Panc1 (cell line): ENCODE results near the gene SP100.

ENCODE experiments used
- CTCF ChIP-seq: fragments of 450-650 bp; IDR thresholded peaks from 2 replicates; pipeline ENCODE4 v1.5.1; 2017; ENCODE audit warnings: mild to moderate bottlenecking
- POLR2AphosphoS5 ChIP-seq: IDR thresholded peaks from 2 replicates; pipeline ENCODE4 v1.6.1; 2012; ENCODE audit warnings: mild to moderate bottlenecking, low read depth, low read length, moderate library complexity
- REST ChIP-seq, 2 experiments: IDR thresholded peaks; 2 replicates each; pipeline ENCODE4 v1.6.1; 2011 to 2012; ENCODE audit warnings: low read depth in 2 of 2, control low read depth in 1 of 2, low read length in 1 of 2, mild to moderate bottlenecking in 1 of 2, moderate library complexity in 1 of 2; ENCODE audit not compliant: insufficient read depth in 1 of 2
- SIN3A ChIP-seq: IDR thresholded peaks from 2 replicates; pipeline ENCODE4 v1.6.1; 2012; ENCODE audit warnings: low read depth, mild to moderate bottlenecking, low read length, moderate library complexity, borderline replicate concordance; ENCODE audit not compliant: insufficient read depth
- TCF7L2 ChIP-seq: IDR thresholded peaks from 2 replicates; pipeline ENCODE4 v1.6.1; 2011; ENCODE audit warnings: mild to moderate bottlenecking, low read depth, low read length, inconsistent platforms

GRCh38 chr2:230591850-230592249 lies 175.8 kb downstream of the SP100 start:
- no peak for TF ChIP-seq SIN3A
- TF ChIP-seq POLR2AphosphoS5: no peak
- no peak for TF ChIP-seq CTCF
- no peak for TF ChIP-seq REST (IDR thresholded peaks at IDR 0.05; ENCODE audit: insufficient read depth in 1 of 2, low read depth in 2 of 2, low read length in 1 of 2)
- TF ChIP-seq TCF7L2: no peak
